Liver (tissue), 3 donors: ENCODE results near the gene NKX2-1.

ENCODE experiments used
- RAD21 ChIP-seq, 2 donors: IDR thresholded peaks; 2 replicates each; pipeline ENCODE4 v1.6.1; 2016; ENCODE audit warnings: antibody characterized with exemption in 2 of 2, mild to moderate bottlenecking in 2 of 2
- TF ChIP-seq, protein P1 (sequence below): fragments of 150-350 bp; IDR thresholded peaks from 2 replicates; pipeline ENCODE4 v1.5.1; 2017; ENCODE audit warnings: improper control_type of control experiment, low read depth, low read length; ENCODE audit not compliant: missing input control
- TF ChIP-seq, protein P2 (sequence below): IDR thresholded peaks from 2 replicates; pipeline ENCODE4 v1.6.1; 2016; ENCODE audit warnings: antibody characterized with exemption
- donor health status: healthy.
- donor health status: healthy.

DNA sequence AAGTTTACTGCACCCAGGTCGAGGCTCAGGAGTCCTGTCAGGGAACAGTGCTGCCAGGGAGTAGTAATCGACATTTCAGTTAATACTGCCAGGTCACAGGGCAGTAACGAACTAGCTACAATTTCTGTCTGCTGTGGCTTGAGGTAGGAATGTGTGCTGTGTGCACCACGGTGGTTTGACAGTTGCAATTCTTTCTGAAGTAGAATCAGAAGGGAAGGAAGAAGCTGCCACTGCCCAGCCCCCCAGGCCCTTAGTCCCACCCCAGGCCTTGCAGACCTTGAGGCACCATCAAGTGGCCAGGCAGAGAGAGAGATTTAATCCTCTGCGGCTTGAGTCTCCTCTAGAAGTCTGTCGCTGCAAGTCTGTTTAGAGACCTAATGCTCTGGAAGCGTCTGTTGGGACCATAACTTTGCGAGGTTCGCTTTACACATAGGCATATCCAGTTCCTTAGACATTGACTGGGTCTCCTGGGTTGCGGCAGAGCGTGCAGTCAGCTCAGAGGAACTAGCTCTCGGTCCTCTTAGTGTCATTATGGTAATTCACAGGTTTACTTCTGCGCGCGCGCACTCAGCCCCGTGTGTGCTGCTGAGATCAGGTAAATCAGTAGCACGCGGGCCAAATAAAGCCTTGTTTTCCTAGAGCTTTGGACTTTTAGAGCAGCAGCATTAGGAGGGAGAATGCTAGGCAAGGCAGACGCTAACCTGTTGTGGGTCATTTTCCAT, 9.8 kb downstream of the NKX2-1 start:
- TF ChIP-seq, protein P1, sequence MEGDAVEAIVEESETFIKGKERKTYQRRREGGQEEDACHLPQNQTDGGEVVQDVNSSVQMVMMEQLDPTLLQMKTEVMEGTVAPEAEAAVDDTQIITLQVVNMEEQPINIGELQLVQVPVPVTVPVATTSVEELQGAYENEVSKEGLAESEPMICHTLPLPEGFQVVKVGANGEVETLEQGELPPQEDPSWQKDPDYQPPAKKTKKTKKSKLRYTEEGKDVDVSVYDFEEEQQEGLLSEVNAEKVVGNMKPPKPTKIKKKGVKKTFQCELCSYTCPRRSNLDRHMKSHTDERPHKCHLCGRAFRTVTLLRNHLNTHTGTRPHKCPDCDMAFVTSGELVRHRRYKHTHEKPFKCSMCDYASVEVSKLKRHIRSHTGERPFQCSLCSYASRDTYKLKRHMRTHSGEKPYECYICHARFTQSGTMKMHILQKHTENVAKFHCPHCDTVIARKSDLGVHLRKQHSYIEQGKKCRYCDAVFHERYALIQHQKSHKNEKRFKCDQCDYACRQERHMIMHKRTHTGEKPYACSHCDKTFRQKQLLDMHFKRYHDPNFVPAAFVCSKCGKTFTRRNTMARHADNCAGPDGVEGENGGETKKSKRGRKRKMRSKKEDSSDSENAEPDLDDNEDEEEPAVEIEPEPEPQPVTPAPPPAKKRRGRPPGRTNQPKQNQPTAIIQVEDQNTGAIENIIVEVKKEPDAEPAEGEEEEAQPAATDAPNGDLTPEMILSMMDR: no peak
- no peak for TF ChIP-seq RAD21 (IDR thresholded peaks at IDR 0.05)
- TF ChIP-seq, protein P2, sequence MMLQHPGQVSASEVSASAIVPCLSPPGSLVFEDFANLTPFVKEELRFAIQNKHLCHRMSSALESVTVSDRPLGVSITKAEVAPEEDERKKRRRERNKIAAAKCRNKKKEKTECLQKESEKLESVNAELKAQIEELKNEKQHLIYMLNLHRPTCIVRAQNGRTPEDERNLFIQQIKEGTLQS: no peak
